Lower leg skin (tissue), 4 donors: ENCODE data around the gene CLEC18A. TPM values are rescaled to one million over a fixed set of nuclear protein-coding genes. Genes with fewer than 3 reads are reported as not detected.
A peak's percentile ranks its signal among the peaks of the same experiment; 100 is the strongest.
"Not testable (repeated sequence)": the region's sequence is repeated elsewhere in the genome, so short reads cannot be mapped to it uniquely, and the experiment has no call there.

Experiments
- DNase-seq, 2 donors: peaks; one replicate each; pipeline ENCODE4 v3.0.0-alpha.2; 2019; ENCODE audit warnings: low spot score in 2 of 2
- H3K4me3 ChIP-seq: fragments of 200-600 bp; sonication (generic); 2 replicates; pipeline ENCODE4 v1.5.1; 2017; ENCODE audit warnings: mild to moderate bottlenecking, low read depth; ENCODE audit not compliant: poor library complexity, severe bottlenecking
- CTCF ChIP-seq, 3 donors: fragments of 450-650 bp; IDR thresholded peaks; one replicate each; pipeline ENCODE4 v1.5.1; 2016; ENCODE audit warnings: antibody characterized with exemption in 3 of 3, mild to moderate bottlenecking in 3 of 3, moderate library complexity in 2 of 3
- POLR2A ChIP-seq, 2 donors: fragments of 450-650 bp; IDR thresholded peaks; one replicate each; pipeline ENCODE4 v1.6.1; 2016 to 2017; ENCODE audit warnings: antibody characterized with exemption in 2 of 2, mild to moderate bottlenecking in 1 of 2, moderate library complexity in 1 of 2
- whole genome bisulfite sequencing, 2 donors: methylation state at CpG; one replicate each; pipeline ENCODE4 v1.1.5; 2018; 5-methylcytosine and 5-hydroxymethylcytosine counted together
- intact Hi-C: fragments of 100-400 bp; cut with DNase I; formaldehyde crosslinking; loops from one replicate; pipeline ENCODE4 v1.15.0; 2023; ENCODE audit warnings: low total_unique reads
- total RNA-seq, 4 donors: library from RNA; depleted of rRNA; stranded (reverse); fragments of >200 nt; gene quantifications; one replicate each; pipeline ENCODE4 v1.1.0, GENCODE V29; 2016

Gene CLEC18A
- total RNA-seq = 1 to 10 TPM in 1 of 4 donors, under 1 TPM in 3; 0.12 to 1.2 (median 0.39) TPM

GRCh38 chr16:69951017-69951671 lies at the start of gene CLEC18A:
Gene CLEC18A, plus strand, starts transcription at chr16:69951334. Its CDS starts 33 bp downstream, at chr16:69951367.
- DNase-seq, H3K4me3 ChIP-seq, intact Hi-C loops: not testable (repeated sequence)
- WGBS, 2 donors = no CpG with 5 or more reads among the region's 26 CpGs

GRCh38 chr16:69903865-69904415 lies 47.2 kb upstream of the CLEC18A start:
- DNase-seq = peak in 1 of 2 donors; percentile 52
- H3K4me3 ChIP-seq = no peak overlapping the region
- TF ChIP-seq CTCF (IDR thresholded peaks at IDR 0.05) (no peak), POLR2A (IDR thresholded peaks at IDR 0.05) (no peak)
- intact Hi-C loops = no loop called here
- 62 to 77% methylated on average over 8 of the region's 8 CpGs for WGBS, 2 donors

GRCh38 chr16:69904495-69905170 lies 46.5 kb upstream of the CLEC18A start:
- intact Hi-C loops = no loop called here
- no peak for TF ChIP-seq CTCF (IDR thresholded peaks at IDR 0.05)
- TF ChIP-seq POLR2A (IDR thresholded peaks at IDR 0.05) = no peak
- DNase-seq = peak in 1 of 2 donors; percentile 57
- H3K4me3 ChIP-seq = no peak overlapping the region
- 70 to 72% methylated on average over 9 of the region's 9 CpGs for WGBS, 2 donors

- intact Hi-C loops = no loop called here
- TF ChIP-seq POLR2A (IDR thresholded peaks at IDR 0.05) (no peak), CTCF (IDR thresholded peaks at IDR 0.05) (no peak)
- H3K4me3 ChIP-seq = no peak overlapping the region
- 70 to 73% methylated on average over 2 of the region's 2 CpGs for WGBS, 2 donors
- no peak for DNase-seq
Observed at GRCh38 chr16:69905171-69905555, 46.0 kb upstream of the CLEC18A start.

GRCh38 chr16:69906838-69907401 lies 44.2 kb upstream of the CLEC18A start:
- DNase-seq = no peak
- intact Hi-C loops = no loop called here
- no peak overlapping the region for H3K4me3 ChIP-seq
- WGBS, 2 donors = 91 to 93% methylated on average over 6 of the region's 6 CpGs
- TF ChIP-seq POLR2A (IDR thresholded peaks at IDR 0.05) = no peak

- TF ChIP-seq POLR2A (IDR thresholded peaks at IDR 0.05) = no peak
- TF ChIP-seq CTCF (IDR thresholded peaks at IDR 0.05) = no peak
- intact Hi-C loops = no loop called here
- peak in 1 of 2 donors; percentile 58 for DNase-seq
- 66 to 86% methylated on average over 8 of the region's 8 CpGs for WGBS, 2 donors
- no peak overlapping the region for H3K4me3 ChIP-seq
Observed at GRCh38 chr16:69909043-69909442, 42.1 kb upstream of the CLEC18A start.
